HG02943 (cell line): Measurements from ENCODE around the gene SLC45A3.

Experiments
- ATAC-seq: cut with Tn5 transposase; IDR thresholded peaks from one replicate; pipeline ENCODE4 v1.9.1; 2021; ENCODE audit warnings: mild to moderate bottlenecking, low read depth, moderate library complexity; ENCODE audit not compliant: unreplicated experiment

Gene SLC45A3

GRCh38 chr1:205701891-205702290, 21.6 kb upstream of the SLC45A3 start:
- no peak for ATAC-seq

DNA sequence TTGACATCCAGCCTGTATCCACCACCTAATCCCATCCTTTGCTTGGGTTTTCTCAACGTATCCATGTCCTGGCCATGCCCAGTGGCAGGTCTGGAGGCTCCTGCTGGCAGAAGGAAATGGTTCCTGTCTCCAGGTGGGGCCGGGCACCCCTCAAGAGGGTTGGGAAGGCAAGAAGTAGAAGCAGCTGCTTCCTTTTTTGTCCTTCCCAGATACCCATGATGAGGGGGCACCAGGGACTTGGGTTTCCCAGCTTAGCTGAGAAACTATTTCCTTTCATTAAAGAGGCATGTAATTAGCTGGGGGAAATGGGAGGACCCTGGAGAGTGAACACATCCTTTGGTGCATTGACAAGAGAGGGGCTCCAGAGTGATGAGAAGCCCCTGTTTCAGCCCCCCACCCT, 21.1 kb upstream of the SLC45A3 start:
- no peak for ATAC-seq

- no peak for ATAC-seq
These were observed 20.6 kb upstream of the SLC45A3 start for GRCh38 chr1:205700865-205701401.

DNA sequence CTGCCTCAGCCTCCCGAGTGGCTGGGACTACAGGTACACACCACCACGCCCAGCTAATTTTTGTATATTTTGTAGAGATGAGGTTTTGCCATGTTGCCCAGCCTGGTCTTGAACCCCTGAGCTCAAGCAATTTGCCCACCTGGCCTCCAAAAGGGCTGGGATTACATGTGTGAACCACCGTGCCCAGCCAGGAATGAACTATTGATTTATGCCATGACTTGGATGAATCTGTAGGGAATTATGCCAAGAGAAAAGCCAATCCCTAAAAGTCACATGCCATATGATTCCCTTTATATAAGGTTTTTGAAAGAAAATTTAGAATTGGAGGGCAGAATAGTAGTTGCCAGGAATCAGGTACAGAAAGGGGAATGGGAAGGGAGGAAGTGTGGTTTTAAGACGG, 19.1 kb upstream of the SLC45A3 start:
- no peak for ATAC-seq

- ATAC-seq, result no peak
These were observed 18.6 kb upstream of the SLC45A3 start for GRCh38 chr1:205698921-205699320.

DNA sequence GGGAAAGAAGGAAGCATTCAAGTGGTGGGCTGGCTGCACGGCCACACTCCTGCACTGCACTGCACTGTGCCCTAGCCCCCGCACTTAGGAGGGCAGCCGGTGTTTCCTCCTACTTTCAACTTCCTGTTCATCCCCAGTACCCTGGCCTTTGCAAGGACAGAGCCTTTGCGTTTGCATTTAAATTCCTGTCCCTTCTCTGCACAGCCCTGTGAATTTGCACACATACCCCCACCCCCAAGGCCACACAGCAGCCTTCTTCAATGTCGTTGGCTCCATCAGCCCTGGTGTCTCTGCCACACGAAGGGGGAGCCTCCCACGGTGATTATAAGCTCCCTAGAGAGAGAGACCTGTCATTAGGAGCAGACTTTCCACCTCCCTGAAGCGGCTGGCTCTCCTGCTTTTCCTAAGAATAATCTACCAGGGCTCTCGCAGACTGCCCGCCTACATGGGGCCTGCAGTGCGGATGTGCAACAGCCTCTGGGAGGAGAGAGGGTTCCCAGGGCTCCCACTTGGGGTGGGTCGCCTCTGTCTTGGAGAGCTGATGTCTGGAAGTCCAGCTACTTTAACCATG, 13.2 kb upstream of the SLC45A3 start:
- ATAC-seq, result no peak

DNA sequence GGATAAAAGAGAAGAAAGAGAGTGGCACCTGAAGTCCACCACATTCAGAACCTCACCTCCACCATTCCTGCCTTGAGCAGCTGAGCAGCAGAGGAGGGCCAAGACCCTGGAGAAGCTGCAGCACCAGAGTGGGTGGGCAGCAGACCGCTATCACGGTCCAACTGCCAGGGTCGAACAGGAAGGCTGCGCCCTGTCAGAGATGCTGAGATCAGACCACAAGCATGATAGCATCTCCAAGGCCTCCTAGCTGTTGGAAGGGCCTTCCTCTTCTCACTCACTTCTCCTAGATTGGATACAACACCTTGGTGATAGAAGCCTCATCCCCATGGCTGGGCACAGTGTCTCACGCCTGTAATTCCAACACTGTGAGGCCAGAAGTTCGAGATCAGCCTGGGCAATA, 12.1 kb upstream of the SLC45A3 start:
- no peak for ATAC-seq

DNA sequence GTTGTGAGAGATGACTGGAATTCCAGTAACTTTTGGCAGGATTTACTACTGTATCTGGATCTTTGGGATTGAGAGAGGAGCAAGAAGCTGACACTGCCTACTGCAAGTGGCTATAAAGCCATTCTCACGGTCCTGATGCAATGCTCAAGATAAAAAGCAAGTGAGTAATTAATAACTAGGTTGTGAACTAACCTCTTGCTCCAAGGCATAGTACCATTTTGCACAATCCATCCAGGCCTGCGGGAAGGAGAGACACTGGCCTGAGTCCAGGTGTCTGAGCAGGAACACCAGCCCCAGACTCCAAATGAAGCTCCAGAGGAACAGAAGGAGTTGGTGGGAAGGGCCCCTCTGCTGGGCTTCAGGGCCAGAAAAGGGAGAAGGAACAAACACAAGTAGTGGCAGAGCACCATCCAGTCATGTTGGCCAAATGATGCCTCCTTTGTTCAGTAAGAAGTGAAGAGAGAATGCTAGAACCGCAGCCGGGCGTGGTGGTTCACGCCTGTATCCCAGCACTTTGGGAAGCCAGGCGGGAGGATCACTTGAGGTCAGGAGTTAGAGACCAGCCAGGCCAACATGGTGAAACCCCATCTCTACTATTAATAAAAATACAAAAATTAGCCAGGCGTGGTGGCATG, 9.9 kb upstream of the SLC45A3 start:
- no peak for ATAC-seq

DNA sequence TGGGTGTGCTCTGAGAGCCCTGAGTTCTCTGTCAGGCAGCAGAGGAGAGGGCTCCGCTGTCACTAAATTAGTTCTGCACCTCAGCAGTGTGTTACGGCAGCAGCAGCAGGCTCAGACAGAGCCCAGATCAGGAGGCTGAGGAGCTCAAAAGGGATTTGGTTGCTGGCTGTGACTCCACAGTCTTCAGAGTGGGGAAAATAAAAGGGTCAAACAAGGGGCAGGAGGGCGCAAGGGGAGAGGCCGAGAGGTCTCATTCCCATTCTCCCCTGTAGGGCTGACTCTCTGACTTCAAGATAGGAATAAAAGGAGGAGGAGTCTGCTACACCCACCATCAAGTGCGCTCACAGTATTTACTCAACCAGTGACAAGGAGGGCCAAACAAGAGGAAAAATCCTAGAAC, 9.2 kb upstream of the SLC45A3 start:
- ATAC-seq, result no peak

GRCh38 chr1:205688171-205689080, 8.1 kb upstream of the SLC45A3 start:
- no peak for ATAC-seq

DNA sequence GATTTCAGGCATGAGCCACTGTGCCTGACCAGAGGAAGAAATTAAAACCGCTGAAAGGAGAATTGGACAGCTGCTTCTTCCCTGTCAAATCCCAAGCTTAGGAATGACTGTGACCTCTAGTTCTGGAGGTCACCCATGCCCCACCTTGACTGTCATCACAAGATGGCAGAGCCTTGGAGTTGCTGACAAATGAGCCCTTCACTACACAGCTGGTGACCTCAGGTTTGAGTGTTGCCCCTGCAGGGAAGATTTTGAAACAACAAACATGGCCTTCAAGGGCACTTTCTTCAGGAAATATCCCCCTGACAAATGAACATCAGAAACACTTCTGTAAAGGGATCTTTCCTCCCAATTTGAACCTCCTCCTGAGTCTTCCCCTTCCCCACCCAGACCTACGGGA, 6.9 kb upstream of the SLC45A3 start:
- no peak for ATAC-seq

- ATAC-seq, result no peak
These were observed 1.1 kb upstream of the SLC45A3 start for GRCh38 chr1:205681364-205681763.

GRCh38 chr1:205678286-205679111, 1.8 kb downstream of the SLC45A3 start:
- no peak for ATAC-seq

GRCh38 chr1:205677167-205677566, 3.1 kb downstream of the SLC45A3 start:
- ATAC-seq, result no peak

GRCh38 chr1:205676597-205676996, 3.7 kb downstream of the SLC45A3 start:
- ATAC-seq, result no peak

GRCh38 chr1:205676002-205676401, 4.3 kb downstream of the SLC45A3 start:
- no peak for ATAC-seq

- no peak for ATAC-seq
These were observed 5.1 kb downstream of the SLC45A3 start for GRCh38 chr1:205675247-205675646.

DNA sequence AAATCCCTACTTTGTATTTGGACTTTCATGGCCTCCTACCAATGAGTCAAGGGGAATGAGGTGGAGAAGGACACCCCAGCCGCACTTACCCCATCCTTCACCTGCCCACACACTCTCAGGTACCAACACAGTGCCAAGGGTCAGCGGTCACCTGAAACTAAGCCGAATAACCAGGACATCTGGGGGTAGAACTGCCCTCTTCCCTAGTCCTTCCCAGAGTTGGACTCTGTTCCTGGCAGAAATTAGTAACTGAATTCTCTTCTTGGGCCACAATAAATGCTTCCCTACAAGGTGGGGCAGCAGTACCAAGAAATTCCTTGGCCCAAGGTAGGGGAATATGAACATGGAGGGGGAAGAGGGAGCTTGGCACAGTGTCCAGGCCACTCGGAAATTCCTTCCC, 7.3 kb downstream of the SLC45A3 start:
- ATAC-seq, result no peak

DNA sequence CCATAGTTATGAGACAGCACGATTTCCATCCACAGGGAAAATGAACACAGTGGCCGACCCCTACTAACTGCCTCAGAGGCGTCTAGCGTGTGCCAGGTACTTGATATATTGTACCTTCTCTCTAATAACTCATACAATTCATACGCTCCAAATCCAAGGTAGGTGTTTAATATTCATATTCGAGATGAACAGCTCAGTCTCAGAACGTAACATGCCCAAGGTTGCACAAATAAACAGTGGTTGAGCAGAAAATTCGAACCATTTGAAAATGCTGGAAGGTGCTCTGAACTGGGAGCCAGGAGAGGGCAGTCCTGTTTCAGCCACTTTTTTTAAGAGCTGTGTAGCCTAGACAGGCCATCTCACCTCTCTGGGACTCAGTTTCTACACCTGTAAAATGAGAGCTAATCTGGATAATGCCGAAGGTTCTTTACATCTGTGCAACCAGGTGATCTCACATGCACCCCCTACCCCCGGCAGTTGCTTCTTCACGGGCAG, 7.9 kb downstream of the SLC45A3 start:
- no peak for ATAC-seq
